ENCODE results near the gene DOK4. TPM values are rescaled to one million over a fixed set of nuclear protein-coding genes. Genes with fewer than 3 reads are reported as not detected.
A peak's percentile ranks its signal among the peaks of the same experiment; 100 is the strongest.

Gene DOK4
- 10 to 100 TPM; 11.2 to 51.0 (median 23.9) TPM for total RNA-seq
- polyA plus RNA-seq, result 10 to 100 TPM; 21.5 to 55.9 (median 44.6) TPM
- long read RNA-seq, donor 1, partial matches to known transcripts, result 0 of 3 reads
- long read RNA-seq, donor 1, other reads (novel, unspliced or antisense), result 0 of 3 reads
- long read RNA-seq, donor 2, partial matches to known transcripts, result 0 of 4 reads
- long read RNA-seq, donor 2, other reads (novel, unspliced or antisense), result 0 of 4 reads
- long read RNA-seq, donor 3, partial matches to known transcripts, result 0 of 3 reads
- long read RNA-seq, donor 3, other reads (novel, unspliced or antisense), result 0 of 3 reads
- long read RNA-seq, donor 4, partial matches to known transcripts, result 0 of 7 reads
- long read RNA-seq, donor 4, other reads (novel, unspliced or antisense), result 7 of 7 reads
- long read RNA-seq, donor 5, partial matches to known transcripts, result 0 of 4 reads
- long read RNA-seq, donor 5, other reads (novel, unspliced or antisense), result 0 of 4 reads
- long read RNA-seq, donor 6, transcript DOK4-210 (7 exons, 2,851 nt), result major isoform, 5 of 15 reads
- long read RNA-seq, donor 6, partial matches to known transcripts, result 5 of 15 reads
- long read RNA-seq, donor 6, other reads (novel, unspliced or antisense), result 0 of 15 reads
- long read RNA-seq, donor 7, transcript DOK4-201 (9 exons, 2,772 nt), result major isoform, 7 of 8 reads
- long read RNA-seq, donor 7, partial matches to known transcripts, result 0 of 8 reads
- long read RNA-seq, donor 7, other reads (novel, unspliced or antisense), result 0 of 8 reads
- long read RNA-seq, donor 8, partial matches to known transcripts, result 0 of 5 reads
- long read RNA-seq, donor 8, other reads (novel, unspliced or antisense), result 0 of 5 reads
- long read RNA-seq, donor 9, partial matches to known transcripts, result 0 of 2 reads
- long read RNA-seq, donor 9, other reads (novel, unspliced or antisense), result 0 of 2 reads
- long read RNA-seq, donor 10, result 0 reads

- TF ChIP-seq POLR2A (IDR thresholded peaks at IDR 0.05), result no peak
- peak in 1 of 3 donors; percentile 37 for TF ChIP-seq POLR2AphosphoS5 (IDR thresholded peaks at IDR 0.05)
- TF ChIP-seq EP300 (IDR thresholded peaks at IDR 0.05), result no peak
- TF ChIP-seq, protein P1, sequence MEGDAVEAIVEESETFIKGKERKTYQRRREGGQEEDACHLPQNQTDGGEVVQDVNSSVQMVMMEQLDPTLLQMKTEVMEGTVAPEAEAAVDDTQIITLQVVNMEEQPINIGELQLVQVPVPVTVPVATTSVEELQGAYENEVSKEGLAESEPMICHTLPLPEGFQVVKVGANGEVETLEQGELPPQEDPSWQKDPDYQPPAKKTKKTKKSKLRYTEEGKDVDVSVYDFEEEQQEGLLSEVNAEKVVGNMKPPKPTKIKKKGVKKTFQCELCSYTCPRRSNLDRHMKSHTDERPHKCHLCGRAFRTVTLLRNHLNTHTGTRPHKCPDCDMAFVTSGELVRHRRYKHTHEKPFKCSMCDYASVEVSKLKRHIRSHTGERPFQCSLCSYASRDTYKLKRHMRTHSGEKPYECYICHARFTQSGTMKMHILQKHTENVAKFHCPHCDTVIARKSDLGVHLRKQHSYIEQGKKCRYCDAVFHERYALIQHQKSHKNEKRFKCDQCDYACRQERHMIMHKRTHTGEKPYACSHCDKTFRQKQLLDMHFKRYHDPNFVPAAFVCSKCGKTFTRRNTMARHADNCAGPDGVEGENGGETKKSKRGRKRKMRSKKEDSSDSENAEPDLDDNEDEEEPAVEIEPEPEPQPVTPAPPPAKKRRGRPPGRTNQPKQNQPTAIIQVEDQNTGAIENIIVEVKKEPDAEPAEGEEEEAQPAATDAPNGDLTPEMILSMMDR (IDR thresholded peaks at IDR 0.05), result no peak
- Histone ChIP-seq H3K36me3 (no peaks in the 10 kb centered on the region), H3K4me3 (peak within 1 kb of the TSS; percentile 64 to 84 (median 77)), H3K27me3 (no peaks in the 10 kb centered on the region), H3K9me3 (no peaks in the 10 kb centered on the region), H3K27ac (peak within 1 kb of the TSS; percentile 81 to 92 (median 88)), H3K4me1 (peaks cover 30 to 44% (median 38%) of the 10 kb centered on the region in 4 donors)
- intact Hi-C loops (cut with DNase I; ENCODE audit: low total_unique reads), result no loop called here
- WGBS, 5 donors, result 1 to 3% (median 3%) methylated on average over 14 to 73 of the region's 73 CpGs
- peak; percentile 89 to 94 for DNase-seq
These were observed at the start of gene DOK4 for GRCh38 chr16:57485916-57486857. Gene DOK4, minus strand, starts transcription at chr16:57486493. Its CDS starts 6,986 bp downstream, at chr16:57479507.

- Histone ChIP-seq H3K4me3 (peak overlapping the region; percentile 85 to 98 (median 90)), H3K9me3 (no peaks in the 10 kb centered on the region), H3K27me3 (peaks cover 0 to 23% (median 0%) of the 10 kb centered on the region in 3 donors), H3K36me3 (no peaks in the 10 kb centered on the region), H3K27ac (peak overlapping the region; percentile 75 to 94 (median 94)), H3K4me1 (peaks cover 25 to 68% (median 53%) of the 10 kb centered on the region in 4 donors)
- intact Hi-C loops (cut with DNase I; ENCODE audit: low total_unique reads), result no loop called here
- WGBS, 5 donors, result 0 to 2% (median 0%) methylated on average over 4 to 49 of the region's 50 CpGs
- no peak for TF ChIP-seq POLR2AphosphoS5 (IDR thresholded peaks at IDR 0.05)
- TF ChIP-seq, protein P1 (IDR thresholded peaks at IDR 0.05), result peak in 2 of 7 experiments; percentile 12 to 31
- DNase-seq, result peak; percentile 95 to 98
These were observed 49.5 kb upstream of the DOK4 start for GRCh38 chr16:57535680-57536305.

DNA sequence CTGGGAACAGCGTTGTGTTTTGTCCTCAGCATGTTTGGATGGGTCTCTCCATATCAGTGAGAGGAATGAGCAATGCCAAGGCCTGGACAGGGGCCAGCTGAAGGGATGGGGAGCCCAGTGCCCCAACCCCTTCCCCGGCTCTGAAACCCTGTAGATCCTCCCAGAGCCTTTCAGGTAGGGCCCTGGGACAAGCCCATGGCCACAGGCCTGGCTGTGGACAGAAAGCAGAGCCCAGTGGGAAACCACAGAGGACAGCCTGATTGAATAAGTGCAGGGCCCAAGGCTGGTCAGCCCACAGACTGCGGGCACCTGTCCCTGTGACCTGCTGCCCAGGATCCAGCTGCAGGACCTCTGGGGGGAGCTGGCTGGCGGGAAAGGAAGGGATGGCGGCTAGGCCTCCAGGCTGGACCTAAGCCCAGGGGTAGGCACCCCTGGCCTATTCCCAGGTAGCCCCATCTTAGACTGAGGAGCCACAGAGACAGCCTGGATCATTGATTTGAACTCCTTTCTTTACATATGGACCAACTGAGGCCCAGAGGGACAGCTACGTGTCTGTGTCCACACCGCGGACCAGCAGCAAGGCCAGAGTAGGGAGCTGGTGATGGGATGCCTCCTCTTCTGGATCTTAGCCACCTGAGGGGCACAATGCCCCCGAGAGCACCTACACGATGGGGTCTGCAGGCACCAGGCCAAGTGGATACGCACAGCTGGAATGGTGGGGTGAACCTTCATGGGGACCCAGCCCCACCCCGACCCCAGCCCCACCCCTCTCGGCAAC is 48.8 kb upstream of the DOK4 start:
- intact Hi-C loops (cut with DNase I; ENCODE audit: low total_unique reads), result no loop called here
- DNase-seq, result peak in 1 of 2 donors; percentile 24
- H3K27ac ChIP-seq, result peak overlapping the region in 4 of 5 donors; percentile 84 to 94 (median 94)
- H3K4me1 ChIP-seq, result peaks cover 31 to 76% (median 59%) of the 10 kb centered on the region in 4 donors
- peak overlapping the region; percentile 85 to 98 (median 90) for H3K4me3 ChIP-seq
- 53 to 63% (median 55%) methylated on average over 10 to 13 of the region's 13 CpGs for WGBS, 5 donors
- H3K27me3 ChIP-seq, result peaks cover 0 to 17% (median 0%) of the 10 kb centered on the region in 3 donors
- H3K9me3 ChIP-seq, result no peaks in the 10 kb centered on the region
- H3K36me3 ChIP-seq, result no peaks in the 10 kb centered on the region
- TF ChIP-seq EP300 (IDR thresholded peaks at IDR 0.05) (no peak), POLR2A (IDR thresholded peaks at IDR 0.05) (no peak), POLR2AphosphoS5 (IDR thresholded peaks at IDR 0.05) (no peak)
- TF ChIP-seq, protein P1 (IDR thresholded peaks at IDR 0.05), result no peak
